Effector CD8-positive, alpha-beta T cell (primary cell): Measurements from ENCODE around the gene HM13.
A peak's percentile ranks its signal among the peaks of the same experiment; 100 is the strongest.
"Not testable (repeated sequence)": the region's sequence is repeated elsewhere in the genome, so short reads cannot be mapped to it uniquely, and the experiment has no call there.

Experiments used
- DNase-seq: peaks from one replicate; lab custom pipeline; 2025; lab: John Stamatoyannopoulos, UW
- total RNA-seq, 4 experiments: gene quantifications; one replicate each; lab custom pipeline; 2026; lab: John Stamatoyannopoulos, UW

Gene HM13, protein sequence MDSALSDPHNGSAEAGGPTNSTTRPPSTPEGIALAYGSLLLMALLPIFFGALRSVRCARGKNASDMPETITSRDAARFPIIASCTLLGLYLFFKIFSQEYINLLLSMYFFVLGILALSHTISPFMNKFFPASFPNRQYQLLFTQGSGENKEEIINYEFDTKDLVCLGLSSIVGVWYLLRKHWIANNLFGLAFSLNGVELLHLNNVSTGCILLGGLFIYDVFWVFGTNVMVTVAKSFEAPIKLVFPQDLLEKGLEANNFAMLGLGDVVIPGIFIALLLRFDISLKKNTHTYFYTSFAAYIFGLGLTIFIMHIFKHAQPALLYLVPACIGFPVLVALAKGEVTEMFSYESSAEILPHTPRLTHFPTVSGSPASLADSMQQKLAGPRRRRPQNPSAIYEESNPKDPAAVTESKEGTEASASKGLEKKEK
- 57.1 to 102 (median 69.4) reads per million in 4 experiments for total RNA-seq

DNA sequence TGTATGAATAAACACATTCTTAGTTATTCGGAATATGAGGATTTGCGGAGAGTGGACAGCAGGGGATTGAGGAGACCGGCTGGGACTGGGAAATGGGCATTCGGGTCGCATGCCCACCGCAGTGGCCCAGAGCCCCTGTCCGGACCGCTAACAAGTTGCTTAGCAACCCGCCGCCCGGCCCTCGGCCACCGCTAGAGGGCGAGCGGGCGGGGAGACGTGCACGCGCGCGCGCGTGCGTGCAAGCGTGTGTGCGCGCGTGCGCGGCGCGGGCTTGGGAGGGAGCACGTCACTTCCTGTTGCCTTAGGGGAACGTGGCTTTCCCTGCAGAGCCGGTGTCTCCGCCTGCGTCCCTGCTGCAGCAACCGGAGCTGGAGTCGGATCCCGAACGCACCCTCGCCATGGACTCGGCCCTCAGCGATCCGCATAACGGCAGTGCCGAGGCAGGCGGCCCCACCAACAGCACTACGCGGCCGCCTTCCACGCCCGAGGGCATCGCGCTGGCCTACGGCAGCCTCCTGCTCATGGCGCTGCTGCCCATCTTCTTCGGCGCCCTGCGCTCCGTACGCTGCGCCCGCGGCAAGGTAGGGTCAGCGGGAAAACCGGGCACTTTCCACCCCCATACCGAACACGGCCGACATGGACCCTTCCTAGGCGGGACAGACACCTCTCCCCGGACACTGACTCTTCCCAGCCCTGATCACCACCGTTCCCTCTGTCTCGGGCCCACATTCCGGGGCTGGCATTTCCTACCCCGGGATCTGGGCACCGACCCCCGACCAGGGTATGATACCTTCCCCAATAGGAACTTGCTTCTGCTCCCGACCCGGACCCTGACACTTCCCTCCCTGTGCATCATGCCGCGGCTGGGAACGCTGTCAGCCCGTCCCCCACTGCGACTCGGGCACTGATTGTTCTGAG is at the start of gene HM13:
HM13 (plus strand) TSS at position 289 of the 918 bp plus-strand sequence; CDS start at position 399, 110 bp downstream.
- DNase-seq: peak; percentile 86

DNA sequence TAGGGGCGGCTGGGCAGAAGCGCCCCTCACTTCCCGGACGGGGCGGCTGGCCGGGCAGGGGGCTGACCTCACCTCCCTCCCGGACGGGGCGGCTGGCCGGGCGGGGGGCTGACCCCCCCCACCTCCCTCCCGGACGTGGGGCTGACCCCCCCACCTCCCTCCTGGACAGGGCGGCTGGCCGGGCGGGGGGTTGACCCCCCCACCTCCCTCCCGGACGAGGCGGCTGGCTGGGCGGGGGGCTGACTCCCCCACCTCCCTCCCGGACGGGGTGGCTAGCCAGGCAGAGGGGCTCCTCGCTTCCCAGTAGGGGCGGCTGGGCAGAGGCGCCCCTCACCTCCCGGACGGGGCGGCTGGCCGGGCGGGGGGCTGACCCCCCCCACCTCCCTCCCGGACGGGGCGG is 43.3 kb upstream of the HM13 start:
- not testable (repeated sequence) for DNase-seq

DNA sequence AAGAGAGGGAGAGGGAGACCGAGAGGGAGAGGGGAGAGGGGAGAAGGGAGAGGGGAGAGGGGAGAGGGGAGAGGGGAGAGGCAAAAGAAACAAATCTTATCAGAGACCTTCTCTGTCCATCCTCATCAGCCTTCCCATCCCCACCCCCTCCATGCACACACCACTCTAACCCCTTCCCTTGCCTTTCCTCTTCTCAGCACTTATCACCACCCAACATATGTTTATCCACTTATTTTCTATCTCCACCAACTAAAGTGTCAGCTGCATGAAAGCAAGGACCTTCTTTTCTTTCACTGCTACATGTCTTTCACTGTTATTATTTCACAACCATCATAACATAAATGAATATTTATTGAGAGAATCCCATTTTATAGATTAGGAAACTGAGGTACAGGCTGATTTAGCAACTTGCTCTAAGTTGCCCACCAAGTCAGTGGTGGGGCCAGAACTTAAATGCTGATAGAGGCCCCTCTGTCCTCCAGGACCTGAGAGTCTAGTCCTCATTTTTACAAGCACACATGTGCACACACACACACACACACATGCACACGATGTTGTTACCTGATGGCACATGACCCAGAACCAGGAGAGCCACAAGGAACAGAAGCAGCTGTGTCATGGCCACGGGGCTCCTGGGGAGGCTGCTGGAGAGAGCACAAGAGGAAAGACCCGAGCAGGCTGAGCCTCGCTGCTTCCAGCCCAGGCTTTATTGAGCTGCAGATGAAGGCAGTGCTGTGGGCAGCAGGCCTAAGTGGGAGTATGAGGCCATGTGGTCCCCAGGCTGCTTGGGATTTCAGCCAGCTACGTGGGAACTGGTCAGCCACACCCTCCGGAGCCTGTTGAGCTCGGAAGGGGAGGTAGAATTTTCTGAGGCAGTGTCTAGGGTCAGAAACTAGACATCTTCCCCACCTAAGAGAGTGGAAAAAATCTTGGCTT is 41.6 kb upstream of the HM13 start:
- no peak for DNase-seq

DNA sequence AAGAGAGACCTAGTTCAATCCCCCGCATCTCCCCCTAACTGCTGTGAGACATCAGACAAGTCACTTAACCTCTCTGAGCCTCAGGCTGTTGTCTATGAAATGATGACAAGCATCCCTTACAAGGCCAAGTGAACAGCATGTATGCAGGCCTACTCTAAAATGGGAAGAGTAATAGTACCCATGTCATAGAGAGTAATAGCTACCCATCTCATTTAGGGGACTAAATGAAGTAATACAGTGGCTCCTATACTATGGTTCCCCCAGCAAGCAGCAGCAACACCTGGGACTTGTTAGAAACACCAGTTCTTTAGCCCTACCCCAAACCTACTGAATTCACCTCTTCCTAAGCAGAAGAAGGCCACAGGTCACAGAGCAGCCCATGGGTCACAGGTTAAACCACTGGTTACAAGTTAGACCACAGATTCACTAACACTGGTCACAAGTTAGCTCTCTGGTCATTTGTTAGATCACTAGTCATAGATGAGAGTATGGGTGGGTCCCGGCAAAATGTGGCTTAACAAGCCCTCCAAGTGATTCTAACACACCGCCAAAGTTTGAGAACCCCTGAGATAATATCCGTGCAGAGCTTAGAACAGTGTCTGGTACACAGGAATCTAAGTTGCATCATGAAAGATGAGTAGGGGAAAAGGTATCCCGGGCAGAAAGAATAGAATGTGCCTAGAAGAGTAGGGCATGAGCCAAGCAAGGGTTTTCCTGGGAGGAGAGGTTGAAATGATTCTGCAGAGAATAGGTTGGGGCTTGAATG is 40.7 kb upstream of the HM13 start:
- DNase-seq: no peak

DNA sequence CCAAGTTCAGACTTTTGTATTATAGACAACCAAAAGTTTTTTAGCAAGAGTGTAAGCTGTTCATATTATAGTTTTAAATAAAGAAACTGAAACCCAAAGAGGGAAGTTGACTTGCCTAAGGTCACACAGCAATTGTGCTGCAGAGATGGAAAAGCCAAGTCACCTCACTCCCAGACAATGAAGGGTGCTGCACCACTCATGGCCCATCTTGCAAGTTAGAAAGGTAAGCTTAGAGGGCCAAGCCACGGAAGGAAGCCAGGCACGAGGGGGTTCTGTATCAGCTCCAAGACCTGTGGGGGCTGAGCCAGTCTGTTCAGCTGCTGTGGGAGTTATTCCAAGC is 40.2 kb upstream of the HM13 start:
- no peak for DNase-seq

DNA sequence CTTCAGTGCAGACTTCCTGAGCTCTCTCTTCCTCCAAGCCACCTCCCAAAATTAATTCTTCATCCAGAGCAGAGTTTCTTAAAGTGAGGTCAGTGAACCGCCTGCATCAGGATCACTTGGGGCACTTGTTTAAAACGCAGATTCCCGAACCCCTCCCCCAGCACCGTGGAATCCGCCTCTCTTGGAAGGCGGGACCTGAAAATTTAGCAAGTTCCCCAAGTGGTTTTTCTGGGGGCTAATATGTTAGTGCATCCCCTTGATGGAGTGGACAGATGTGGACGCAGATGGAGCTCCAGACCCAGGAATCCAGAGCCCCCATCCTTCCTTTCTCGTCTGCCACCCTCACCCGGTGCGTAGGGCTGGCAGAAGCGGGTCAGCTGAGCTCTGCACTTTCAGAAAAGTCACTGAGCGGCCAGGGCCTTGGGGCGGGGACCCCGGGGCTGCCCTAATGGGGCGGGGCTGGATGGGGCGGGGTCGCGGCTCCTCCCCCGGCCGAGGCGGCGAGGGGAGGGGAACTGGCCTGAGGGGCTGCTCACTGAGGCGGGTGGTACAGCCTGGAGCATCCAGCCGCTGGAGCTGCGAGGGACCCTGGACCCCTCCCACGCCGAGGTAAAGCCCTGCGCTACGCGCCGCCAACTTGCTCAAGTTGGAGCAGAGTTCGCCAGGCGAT is 39.3 kb upstream of the HM13 start, which contains the start of the genes DEFB124 and REM1:
DEFB124 (minus strand) TSS at position 370 of the 670 bp plus-strand sequence. CDS start 2,114 bp downstream, outside the sequence.
REM1 (plus strand) TSS at position 531 of the 670 bp plus-strand sequence. CDS start 1,158 bp downstream, outside the sequence.
- no peak for DNase-seq

DNA sequence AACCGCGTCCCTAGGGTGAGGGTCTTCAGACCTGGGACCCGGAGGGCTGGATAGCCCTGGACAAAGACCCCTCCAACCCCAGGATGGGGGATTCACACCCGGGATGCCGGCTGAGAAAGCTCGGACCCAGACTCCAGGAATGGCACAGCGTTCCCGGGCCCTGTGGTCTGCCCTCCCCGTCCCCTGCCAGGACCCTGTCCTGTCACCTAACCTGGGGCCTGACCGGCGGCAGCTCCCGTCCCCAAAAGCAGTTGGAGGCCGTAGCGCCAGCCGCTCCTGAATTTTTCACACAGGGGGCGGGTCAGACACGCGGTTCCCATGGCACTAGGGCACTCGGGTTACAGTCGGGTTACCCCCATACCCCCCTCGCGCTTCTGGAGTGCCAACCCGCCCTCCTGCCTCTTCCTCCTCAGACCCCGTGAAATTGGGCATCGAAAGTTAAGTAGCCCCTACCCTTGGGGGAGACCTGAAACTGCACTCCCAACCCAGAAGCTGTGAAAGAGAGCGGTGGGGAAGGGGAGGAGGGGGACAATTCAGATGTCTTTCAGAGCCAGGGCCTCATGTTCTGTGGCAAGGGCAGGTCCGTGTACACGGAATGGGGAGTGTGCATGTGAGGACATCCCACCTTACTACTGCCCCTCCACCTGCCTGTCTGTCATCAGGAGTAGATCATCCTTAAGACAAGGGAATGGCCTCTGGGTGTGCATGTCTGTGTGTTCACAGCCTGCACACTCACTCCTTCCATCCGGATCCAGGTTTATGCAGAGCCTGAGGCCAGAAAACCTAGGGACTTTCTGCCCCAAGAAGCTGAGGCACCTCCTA is 38.6 kb upstream of the HM13 start:
- DNase-seq: no peak

DNA sequence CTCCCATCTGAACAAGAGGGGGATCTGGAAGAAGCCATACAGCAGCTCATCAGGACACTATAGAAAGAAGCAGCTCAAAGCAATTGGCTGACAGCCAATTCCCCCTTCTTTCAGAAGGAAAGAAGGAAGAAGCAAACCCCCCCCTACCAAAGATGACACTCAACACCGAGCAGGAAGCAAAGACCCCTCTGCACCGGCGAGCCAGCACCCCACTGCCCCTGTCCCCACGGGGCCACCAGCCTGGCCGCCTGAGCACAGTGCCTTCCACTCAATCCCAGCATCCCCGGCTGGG is 38.0 kb upstream of the HM13 start:
- no peak for DNase-seq

DNA sequence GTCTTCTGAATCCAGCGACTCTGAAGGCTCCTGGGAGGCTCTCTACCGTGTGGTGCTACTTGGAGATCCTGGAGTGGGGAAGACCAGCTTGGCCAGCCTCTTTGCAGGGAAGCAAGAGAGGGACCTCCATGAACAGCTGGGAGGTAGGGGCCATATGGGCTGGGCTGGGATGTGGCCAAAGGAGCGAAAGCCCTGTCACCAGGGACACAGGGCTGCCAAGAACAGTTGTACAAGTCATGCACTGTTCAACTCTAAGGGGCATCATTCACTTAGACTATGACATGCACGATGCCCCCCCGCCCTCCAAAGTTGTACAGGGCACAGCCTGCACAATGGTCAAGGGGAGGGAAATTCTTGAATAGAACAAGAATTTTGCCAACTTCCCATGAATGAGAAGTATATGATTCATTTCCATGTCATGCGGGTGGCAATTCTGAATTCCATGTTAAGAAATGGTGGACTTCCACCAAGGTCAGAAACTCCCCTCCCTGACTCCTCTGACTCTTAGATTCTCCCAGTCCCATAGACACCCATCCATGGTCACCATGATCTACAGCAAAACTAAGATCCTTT is 37.5 kb upstream of the HM13 start:
- no peak for DNase-seq

DNA sequence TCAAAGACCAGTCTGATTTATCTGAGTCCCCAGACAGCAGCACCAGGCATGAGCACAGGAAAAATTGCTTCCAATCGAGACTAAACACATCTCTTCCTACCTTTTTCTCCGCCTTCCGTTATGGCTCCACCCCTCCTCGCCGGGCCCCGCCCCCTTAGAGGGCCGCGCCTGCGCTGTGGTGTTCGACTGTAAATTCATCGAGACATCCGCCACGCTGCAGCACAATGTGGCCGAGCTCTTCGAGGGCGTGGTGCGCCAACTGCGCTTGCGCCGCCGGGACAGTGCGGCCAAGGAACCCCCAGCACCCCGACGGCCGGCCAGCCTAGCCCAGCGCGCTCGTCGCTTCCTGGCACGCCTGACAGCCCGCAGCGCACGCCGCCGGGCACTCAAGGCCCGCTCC is 30.2 kb upstream of the HM13 start:
- no peak for DNase-seq

DNA sequence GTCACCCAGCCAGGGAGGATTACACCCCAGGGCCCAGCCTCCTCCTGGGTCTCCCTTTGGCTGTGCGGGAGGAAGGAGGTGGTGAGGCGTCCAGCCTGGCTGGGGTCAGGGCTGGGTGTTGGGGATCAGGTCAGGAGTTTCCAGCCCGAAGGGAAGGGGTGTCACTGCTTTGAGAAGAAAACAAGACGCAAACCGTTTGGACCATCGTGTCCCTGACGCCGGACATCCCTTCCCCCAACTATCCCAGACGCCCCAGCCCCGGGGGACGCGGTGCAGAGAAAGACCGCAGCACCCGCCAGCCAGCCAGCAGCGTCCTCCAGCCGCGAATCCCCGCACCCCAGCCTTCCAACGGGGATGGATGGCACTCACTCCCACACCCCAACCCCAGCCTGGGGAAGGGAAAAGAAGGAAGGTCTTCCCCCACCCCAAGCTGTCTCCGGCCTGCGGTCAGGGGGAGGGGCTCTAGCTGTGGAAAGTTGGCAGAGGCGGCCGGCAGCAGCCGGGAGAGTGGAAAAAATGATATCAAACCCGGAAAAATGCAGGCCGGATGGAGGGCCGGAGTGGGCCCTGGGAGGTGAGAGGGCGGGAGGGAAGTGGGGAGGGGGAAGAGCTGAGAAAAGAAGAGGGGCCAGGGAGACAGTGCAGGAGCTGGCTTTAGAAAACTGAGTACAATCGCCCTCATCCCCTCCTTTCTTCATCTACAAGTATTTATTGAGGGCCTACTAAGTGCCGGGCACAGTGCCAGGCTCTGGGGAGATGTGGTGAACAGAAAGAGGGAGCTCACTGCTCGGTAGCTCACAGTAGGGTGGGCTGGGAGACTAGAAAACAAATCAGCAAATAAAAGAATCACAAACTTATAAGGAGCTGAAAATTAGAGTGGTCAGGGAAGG is 28.5 kb upstream of the HM13 start:
- no peak for DNase-seq

DNA sequence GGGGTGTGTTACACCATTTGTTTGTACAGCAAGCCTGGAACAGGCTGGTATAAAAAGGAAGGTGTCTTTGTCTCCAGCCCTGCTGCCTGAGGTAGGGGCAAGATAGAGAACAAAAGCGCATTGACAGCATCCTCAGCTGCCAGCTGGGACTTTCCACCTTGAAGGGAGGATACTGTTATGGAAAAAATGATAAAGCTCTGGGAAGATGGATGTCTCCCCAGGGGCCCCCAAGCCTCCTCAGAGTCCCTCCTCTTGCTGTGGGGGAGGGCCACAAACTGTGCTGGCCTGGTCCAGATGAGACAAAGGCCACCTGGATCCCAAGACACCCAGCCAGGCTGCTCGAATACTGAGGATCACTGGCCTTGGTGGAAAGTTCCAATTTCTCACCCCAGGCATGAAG is 26.1 kb upstream of the HM13 start:
- no peak for DNase-seq

DNA sequence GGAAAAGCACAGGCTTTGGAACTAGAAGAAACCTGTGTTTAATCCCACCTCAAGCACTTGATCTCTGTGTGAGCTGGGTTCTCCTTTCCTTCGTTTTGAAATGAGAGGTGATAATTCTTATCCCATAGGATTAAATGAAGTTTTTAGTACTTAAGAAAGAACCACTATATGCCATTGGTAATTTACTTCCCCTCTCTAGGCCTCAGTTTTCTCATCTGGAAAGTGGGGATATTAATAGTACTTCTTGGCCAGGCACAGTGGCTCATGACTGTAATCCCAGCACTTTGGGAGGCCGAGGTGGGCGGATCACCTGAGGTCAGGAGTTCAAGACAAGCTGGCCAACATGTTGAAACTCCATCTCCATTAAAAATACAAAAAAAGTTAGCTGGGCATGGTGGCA is 25.1 kb upstream of the HM13 start:
- no peak for DNase-seq

DNA sequence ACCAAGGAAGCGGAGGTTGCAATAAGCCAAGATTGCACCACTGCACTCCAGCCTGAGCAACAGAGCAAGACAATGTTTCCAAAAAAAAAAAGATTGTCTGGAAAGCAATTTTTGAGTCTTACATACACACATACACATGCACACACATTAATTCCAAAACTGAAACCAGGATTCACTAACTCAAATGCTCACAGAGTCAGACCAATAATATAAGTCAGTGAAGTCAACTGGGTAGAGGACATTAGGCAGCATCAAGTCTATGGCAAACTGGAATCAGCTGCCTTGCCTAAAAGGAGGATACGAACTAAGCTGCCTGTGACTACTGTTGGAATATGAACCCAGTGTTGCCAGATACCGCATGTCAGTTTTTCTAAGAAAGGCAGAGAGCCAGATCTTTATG is 23.5 kb upstream of the HM13 start:
- DNase-seq: no peak

DNA sequence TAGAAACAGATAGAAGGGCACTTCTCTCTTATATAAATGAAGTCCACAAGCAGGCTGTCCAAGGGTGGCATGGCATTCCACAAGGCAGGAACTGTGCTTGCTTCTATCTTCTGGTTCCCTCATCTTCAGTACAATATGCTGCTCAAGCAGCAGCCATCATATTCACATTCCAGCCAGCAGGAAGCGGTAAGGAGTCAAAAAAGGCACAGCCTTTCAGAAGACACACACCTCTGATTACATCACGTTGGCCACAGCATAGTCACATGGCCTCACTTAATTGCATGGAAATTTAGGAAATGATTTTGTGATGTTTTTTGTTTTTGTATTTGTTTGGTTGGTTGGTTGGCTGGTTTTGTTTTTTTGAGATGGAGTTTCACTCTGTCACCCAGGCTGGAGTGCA is 20.1 kb upstream of the HM13 start:
- DNase-seq: no peak

DNA sequence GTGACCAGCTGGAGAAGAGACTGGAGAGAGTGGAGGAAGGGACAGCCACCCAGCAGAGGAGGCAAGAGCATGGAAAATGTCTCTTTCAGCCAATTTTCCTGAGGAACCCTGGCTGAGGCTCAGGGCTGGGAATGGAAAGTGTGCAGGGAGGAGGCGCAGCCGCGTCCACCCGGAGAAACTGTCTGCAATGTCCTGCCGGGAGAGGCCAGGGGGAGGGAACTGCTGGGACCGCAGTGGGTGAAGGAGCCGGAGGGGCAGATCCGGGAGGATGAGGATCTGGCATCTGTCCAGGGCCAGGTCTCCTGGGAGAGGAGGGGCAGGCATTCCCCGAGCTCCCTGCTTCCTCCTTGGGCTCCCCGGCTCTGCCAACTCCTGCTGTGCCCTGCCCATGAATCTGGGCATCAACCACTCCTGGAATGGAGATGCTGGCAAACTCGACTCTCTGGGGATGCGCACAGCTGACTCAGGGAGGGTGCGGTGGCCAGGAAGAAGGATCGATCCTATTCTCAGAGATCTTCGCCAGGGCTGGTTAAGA is 17.4 kb upstream of the HM13 start:
- no peak for DNase-seq

DNA sequence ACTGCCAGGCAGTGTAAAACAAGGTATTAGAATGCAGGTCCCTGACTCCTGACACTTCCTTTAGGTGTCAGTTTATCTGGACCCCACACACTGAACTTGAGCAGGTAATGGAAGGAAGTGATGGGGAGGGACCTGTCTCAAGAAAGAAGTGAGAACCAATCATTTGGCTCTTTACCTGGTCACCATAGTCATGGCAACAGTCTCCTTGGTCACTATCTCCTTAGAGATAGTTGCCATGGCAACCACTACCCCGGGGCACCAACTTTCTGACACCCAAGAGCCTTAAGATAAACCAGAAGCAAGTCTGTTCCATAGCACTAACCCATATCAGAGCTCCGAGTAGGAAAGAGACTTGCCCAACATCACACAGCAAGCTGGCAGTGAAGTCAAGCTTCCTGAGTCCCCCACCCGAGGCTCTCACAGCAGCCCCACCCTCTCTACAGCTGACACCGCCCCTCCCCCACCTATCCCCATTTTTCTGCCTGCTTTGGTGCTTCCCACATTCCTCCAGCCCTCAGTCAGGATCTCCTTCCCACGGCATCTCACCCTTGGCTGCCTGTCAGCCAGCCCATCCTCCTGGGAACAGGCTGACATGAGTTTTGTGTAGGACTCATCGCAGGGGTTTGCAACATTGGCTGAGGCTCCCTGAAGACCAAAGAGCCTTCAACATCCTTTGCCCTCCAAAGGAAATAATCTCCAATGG is 16.3 kb upstream of the HM13 start:
- no peak for DNase-seq
